Esophagus squamous epithelium (tissue), 4 donors: ENCODE results near the gene TVP23B.
"Not testable (repeated sequence)": the region's sequence is repeated elsewhere in the genome, so short reads cannot be mapped to it uniquely, and the experiment has no call there.

ENCODE experiments used
- POLR2A ChIP-seq, 4 donors: fragments of 450-650 bp; IDR thresholded peaks; one replicate each; pipeline ENCODE4 v1.6.1; 2017; ENCODE audit warnings: antibody characterized with exemption in 4 of 4, mild to moderate bottlenecking in 4 of 4, moderate library complexity in 3 of 4
- TF ChIP-seq, protein P1 (sequence below), 6 experiments: fragments of 450-650 bp in 4 of 6; fragments of 200-600 bp in 2 of 6; sonication (generic) in 2 of 6; IDR thresholded peaks; one replicate each; pipeline ENCODE4 v1.5.1; 2016 to 2019; ENCODE audit warnings: antibody characterized with exemption in 6 of 6, mild to moderate bottlenecking in 4 of 6, moderate library complexity in 4 of 6

- TF ChIP-seq, protein P1, sequence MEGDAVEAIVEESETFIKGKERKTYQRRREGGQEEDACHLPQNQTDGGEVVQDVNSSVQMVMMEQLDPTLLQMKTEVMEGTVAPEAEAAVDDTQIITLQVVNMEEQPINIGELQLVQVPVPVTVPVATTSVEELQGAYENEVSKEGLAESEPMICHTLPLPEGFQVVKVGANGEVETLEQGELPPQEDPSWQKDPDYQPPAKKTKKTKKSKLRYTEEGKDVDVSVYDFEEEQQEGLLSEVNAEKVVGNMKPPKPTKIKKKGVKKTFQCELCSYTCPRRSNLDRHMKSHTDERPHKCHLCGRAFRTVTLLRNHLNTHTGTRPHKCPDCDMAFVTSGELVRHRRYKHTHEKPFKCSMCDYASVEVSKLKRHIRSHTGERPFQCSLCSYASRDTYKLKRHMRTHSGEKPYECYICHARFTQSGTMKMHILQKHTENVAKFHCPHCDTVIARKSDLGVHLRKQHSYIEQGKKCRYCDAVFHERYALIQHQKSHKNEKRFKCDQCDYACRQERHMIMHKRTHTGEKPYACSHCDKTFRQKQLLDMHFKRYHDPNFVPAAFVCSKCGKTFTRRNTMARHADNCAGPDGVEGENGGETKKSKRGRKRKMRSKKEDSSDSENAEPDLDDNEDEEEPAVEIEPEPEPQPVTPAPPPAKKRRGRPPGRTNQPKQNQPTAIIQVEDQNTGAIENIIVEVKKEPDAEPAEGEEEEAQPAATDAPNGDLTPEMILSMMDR (IDR thresholded peaks at IDR 0.05), result not testable (repeated sequence)
- TF ChIP-seq POLR2A (IDR thresholded peaks at IDR 0.05), result not testable (repeated sequence)
Observed at GRCh38 chr17:18733350-18733749, 47.6 kb upstream of the TVP23B start.
